Lower leg skin (tissue), 4 donors: ENCODE measurements around the gene PHOSPHO2. TPM values are rescaled to one million over a fixed set of nuclear protein-coding genes. Genes with fewer than 3 reads are reported as not detected.
A peak's percentile ranks its signal among the peaks of the same experiment; 100 is the strongest.

Experiments
- DNase-seq, 2 donors: peaks; one replicate each; pipeline ENCODE4 v3.0.0-alpha.2; 2019; ENCODE audit warnings: low spot score in 2 of 2
- H3K4me3 ChIP-seq: fragments of 200-600 bp; sonication (generic); 2 replicates; pipeline ENCODE4 v1.5.1; 2017; ENCODE audit warnings: mild to moderate bottlenecking, low read depth; ENCODE audit not compliant: poor library complexity, severe bottlenecking
- POLR2A ChIP-seq, 2 donors: fragments of 450-650 bp; IDR thresholded peaks; one replicate each; pipeline ENCODE4 v1.6.1; 2016 to 2017; ENCODE audit warnings: antibody characterized with exemption in 2 of 2, mild to moderate bottlenecking in 1 of 2, moderate library complexity in 1 of 2
- WGBS, 2 donors: methylation state at CpG; one replicate each; pipeline ENCODE4 v1.1.5; 2018; 5-methylcytosine and 5-hydroxymethylcytosine counted together
- intact Hi-C: fragments of 100-400 bp; cut with DNase I; formaldehyde crosslinking; loops from one replicate; pipeline ENCODE4 v1.15.0; 2023; ENCODE audit warnings: low total_unique reads
- total RNA-seq, 4 donors: library from RNA; depleted of rRNA; stranded (reverse); fragments of >200 nt; gene quantifications; one replicate each; pipeline ENCODE4 v1.1.0, GENCODE V29; 2016
- TF ChIP-seq, protein P1 (sequence below), 3 donors: fragments of 450-650 bp; IDR thresholded peaks; one replicate each; pipeline ENCODE4 v1.5.1; 2016; ENCODE audit warnings: antibody characterized with exemption in 3 of 3, mild to moderate bottlenecking in 3 of 3, moderate library complexity in 2 of 3

The PHOSPHO2 gene, protein sequence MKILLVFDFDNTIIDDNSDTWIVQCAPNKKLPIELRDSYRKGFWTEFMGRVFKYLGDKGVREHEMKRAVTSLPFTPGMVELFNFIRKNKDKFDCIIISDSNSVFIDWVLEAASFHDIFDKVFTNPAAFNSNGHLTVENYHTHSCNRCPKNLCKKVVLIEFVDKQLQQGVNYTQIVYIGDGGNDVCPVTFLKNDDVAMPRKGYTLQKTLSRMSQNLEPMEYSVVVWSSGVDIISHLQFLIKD
- total RNA-seq, result 1 to 10 TPM; 2.7 to 7.6 (median 4.4) TPM

DNA sequence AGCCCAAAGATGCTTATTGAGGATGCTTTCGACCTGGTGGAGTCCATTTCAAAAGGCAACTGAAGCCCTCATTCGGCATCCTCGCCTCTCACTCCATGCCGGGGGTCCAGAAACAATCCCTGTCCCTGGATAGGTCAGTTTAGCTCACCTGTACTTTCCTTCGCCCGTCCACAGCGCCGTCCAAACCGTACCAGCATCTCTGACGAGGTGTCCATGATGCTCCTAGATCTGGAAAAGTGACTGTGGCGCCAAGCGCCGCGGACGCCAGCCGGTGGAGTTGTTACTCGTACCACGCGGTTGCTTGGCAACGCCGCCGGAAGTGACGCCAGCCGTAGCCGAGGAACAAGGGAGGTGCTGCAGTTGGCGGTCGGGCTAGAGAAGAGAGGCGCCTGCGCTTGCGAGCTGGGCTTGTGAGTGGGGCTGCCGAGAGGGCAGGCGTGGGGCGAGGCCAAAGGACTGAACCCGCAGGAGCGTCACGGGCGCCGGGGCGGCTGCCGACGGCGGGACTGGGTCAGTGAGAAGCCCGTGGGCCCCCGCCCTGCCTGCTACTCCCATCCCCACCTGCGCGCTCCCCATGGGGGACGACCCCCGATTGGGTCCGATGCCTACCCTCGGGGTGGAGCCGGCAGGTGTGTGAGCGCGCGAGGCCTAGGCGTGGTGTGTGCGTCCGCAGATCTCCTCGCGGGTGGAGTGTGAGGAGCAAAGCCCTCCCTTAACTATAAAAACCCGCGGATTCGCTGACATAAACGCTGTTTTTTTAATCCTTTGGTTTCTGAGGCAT, at the start of gene PHOSPHO2, which contains the start of gene CFAP210:
Gene PHOSPHO2 (plus strand): TSS at position 357 of the 781 bp plus-strand sequence. CDS start 6,503 bp downstream, outside the sequence.
Gene CFAP210 (minus strand): TSS at position 293 of the 781 bp plus-strand sequence. CDS start 78 bp downstream, at position 215.
- peak within 1 kb of the TSS; percentile 77 for H3K4me3 ChIP-seq
- DNase-seq, result peak; percentile 98 to 100
- TF ChIP-seq, protein P1, sequence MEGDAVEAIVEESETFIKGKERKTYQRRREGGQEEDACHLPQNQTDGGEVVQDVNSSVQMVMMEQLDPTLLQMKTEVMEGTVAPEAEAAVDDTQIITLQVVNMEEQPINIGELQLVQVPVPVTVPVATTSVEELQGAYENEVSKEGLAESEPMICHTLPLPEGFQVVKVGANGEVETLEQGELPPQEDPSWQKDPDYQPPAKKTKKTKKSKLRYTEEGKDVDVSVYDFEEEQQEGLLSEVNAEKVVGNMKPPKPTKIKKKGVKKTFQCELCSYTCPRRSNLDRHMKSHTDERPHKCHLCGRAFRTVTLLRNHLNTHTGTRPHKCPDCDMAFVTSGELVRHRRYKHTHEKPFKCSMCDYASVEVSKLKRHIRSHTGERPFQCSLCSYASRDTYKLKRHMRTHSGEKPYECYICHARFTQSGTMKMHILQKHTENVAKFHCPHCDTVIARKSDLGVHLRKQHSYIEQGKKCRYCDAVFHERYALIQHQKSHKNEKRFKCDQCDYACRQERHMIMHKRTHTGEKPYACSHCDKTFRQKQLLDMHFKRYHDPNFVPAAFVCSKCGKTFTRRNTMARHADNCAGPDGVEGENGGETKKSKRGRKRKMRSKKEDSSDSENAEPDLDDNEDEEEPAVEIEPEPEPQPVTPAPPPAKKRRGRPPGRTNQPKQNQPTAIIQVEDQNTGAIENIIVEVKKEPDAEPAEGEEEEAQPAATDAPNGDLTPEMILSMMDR (IDR thresholded peaks at IDR 0.05), result no peak
- TF ChIP-seq POLR2A (IDR thresholded peaks at IDR 0.05), result no peak
- WGBS, 2 donors, result 0 to 1% methylated on average over 23 to 50 of the region's 63 CpGs
- intact Hi-C loops, result no loop called here

DNA sequence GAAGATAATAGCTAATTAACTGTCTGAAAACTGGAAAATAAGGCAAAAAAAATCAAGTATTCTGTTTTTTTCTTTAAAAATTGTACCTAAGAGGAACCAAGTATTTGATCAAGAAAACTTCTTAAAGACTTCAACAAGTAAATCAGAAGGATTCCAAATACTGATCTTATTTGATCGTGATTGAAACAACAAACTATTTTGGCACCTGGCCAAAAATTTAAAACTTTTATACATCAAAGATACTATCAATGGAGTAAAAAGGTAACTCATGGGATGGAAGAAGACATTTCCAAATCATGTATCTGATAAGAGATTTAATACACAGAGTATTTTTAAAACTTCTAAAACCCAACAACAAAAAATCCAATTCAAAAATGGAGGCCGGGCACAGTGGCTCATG, 46.8 kb upstream of the PHOSPHO2 start:
- intact Hi-C loops, result loop anchor here (10.0 kb wide), 1 partner anchor 1237 kb away; no protein-coding TSS in a partner anchor
- 67 to 73% methylated on average over 2 of the region's 2 CpGs for WGBS, 2 donors
- DNase-seq, result no peak
- no peak overlapping the region for H3K4me3 ChIP-seq
- TF ChIP-seq, protein P1 (IDR thresholded peaks at IDR 0.05), result no peak
- no peak for TF ChIP-seq POLR2A (IDR thresholded peaks at IDR 0.05)

DNA sequence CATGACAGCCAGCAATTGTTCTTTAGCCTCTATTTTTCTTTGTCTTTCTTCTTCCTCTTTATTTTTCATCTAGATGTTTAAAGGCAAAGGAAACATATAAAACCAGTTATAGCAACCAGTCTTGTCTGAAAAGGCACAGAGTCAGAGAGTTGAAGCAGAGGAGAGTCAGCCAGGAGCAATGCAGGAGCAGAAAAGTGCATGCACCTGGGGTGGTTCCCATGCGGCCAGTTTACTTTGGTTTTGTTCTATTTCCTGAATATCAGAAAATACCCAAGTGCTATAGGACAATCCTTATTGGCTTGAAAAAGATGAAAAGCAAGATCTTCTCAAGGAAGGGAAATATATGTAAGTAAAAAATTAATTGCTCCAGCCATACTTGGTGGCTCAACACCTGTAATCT, 45.0 kb upstream of the PHOSPHO2 start:
- WGBS, 2 donors, result 68 to 73% methylated on average over 1 of the region's 1 CpG
- intact Hi-C loops, result loop anchor here (10.0 kb wide), 1 partner anchor 1236 kb away; no protein-coding TSS in a partner anchor
- no peak overlapping the region for H3K4me3 ChIP-seq
- no peak for DNase-seq
- TF ChIP-seq POLR2A (IDR thresholded peaks at IDR 0.05), result no peak
- TF ChIP-seq, protein P1 (IDR thresholded peaks at IDR 0.05), result no peak

DNA sequence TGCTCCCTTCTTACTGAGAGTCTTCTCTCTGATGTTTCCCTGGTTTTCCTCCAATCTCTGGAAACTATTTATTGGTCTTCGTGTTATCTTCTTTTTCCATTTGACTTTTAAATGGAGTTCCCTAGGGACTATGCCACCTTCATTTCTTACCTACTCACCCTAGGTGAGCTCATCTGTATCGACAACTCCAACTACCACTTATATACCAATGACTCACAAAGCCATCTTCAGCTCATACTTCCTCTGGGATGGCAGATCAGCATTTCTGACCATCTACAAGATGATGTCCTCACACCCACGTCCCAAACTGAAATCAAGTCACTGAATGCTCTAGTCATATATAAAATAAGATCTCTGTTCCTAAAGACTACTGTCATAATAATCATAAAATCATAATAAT, 40.6 kb upstream of the PHOSPHO2 start:
- TF ChIP-seq, protein P1 (IDR thresholded peaks at IDR 0.05), result no peak
- no peak for TF ChIP-seq POLR2A (IDR thresholded peaks at IDR 0.05)
- WGBS, 2 donors, result 75 to 76% methylated on average over 3 of the region's 3 CpGs
- no peak overlapping the region for H3K4me3 ChIP-seq
- intact Hi-C loops, result no loop called here
- no peak for DNase-seq

DNA sequence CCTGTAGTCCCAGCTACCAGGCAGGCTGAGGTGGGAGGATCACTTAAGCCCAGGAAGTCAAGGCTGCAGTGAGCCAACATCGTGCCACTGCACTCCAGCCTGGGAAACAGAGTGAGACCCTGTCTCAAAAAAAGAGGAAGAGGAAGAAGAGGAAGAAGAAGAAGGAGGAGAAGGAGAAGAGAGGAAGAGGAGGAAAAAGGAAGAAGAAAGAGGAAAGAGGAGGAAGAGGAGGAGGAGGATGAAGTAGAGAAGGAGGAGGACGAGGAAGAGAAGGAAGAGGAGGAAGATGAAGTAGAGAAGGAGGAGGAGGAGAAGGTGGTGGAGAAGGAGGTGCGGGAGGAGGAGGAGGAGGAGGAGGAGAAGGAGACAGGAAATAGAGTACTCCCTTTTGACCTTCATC, 38.1 kb upstream of the PHOSPHO2 start:
- intact Hi-C loops, result no loop called here
- TF ChIP-seq, protein P1 (IDR thresholded peaks at IDR 0.05), result no peak
- no peak for TF ChIP-seq POLR2A (IDR thresholded peaks at IDR 0.05)
- 75 to 77% methylated on average over 3 of the region's 3 CpGs for WGBS, 2 donors
- H3K4me3 ChIP-seq, result no peak overlapping the region
- no peak for DNase-seq
